Tibial artery (tissue), 4 donors: Measurements from ENCODE around the gene CABP4.

Source experiments
- DNase-seq, 2 donors: peaks; one replicate each; pipeline ENCODE4 v3.0.0-alpha.2; 2019
- H3K27ac ChIP-seq, 2 donors: fragments of 200-600 bp; sonication (generic) in 1 of 2; 1 replicate in 1 of 2; 2 replicates in 1 of 2; pipeline ENCODE4 v1.5.1; 2018 to 2019; ENCODE audit warnings: mild to moderate bottlenecking in 1 of 2
- H3K27me3 ChIP-seq, 2 donors: fragments of 200-600 bp; sonication (generic) in 1 of 2; one replicate each; pipeline versions ENCODE4 v1.5.1 to v1.6.0; 2016 to 2019
- H3K36me3 ChIP-seq, 3 donors: fragments of 200-600 bp; sonication (generic) in 2 of 3; one replicate each; pipeline ENCODE4 v1.5.1; 2016 to 2019; ENCODE audit warnings: mild to moderate bottlenecking in 2 of 3
- H3K4me1 ChIP-seq, 4 donors: fragments of 200-600 bp; sonication (generic) in 2 of 4; 1 replicate in 3 of 4; 2 replicates in 1 of 4; pipeline ENCODE4 v1.5.1; 2016 to 2019
- H3K4me3 ChIP-seq, 2 donors: fragments of 200-600 bp; sonication (generic) in 1 of 2; 1 replicate in 1 of 2; 2 replicates in 1 of 2; pipeline ENCODE4 v1.5.1; 2018 to 2019; ENCODE audit warnings: mild to moderate bottlenecking in 2 of 2
- H3K9me3 ChIP-seq, 3 donors: fragments of 200-600 bp; sonication (generic) in 1 of 3; one replicate each; pipeline ENCODE4 v1.5.1; 2016 to 2019
- CTCF ChIP-seq, 2 experiments: fragments of 200-600 bp in 1 of 2; fragments of 450-650 bp in 1 of 2; IDR thresholded peaks; one replicate each; pipeline ENCODE4 v1.5.1; 2017 to 2019; ENCODE audit warnings: antibody characterized with exemption in 2 of 2, mild to moderate bottlenecking in 1 of 2, moderate library complexity in 1 of 2
- intact Hi-C: fragments of 100-400 bp; cut with DNase I; formaldehyde crosslinking; loops from one replicate; pipeline ENCODE4 v1.15.0; 2023; ENCODE audit warnings: low total_unique reads

CABP4 gene

DNA sequence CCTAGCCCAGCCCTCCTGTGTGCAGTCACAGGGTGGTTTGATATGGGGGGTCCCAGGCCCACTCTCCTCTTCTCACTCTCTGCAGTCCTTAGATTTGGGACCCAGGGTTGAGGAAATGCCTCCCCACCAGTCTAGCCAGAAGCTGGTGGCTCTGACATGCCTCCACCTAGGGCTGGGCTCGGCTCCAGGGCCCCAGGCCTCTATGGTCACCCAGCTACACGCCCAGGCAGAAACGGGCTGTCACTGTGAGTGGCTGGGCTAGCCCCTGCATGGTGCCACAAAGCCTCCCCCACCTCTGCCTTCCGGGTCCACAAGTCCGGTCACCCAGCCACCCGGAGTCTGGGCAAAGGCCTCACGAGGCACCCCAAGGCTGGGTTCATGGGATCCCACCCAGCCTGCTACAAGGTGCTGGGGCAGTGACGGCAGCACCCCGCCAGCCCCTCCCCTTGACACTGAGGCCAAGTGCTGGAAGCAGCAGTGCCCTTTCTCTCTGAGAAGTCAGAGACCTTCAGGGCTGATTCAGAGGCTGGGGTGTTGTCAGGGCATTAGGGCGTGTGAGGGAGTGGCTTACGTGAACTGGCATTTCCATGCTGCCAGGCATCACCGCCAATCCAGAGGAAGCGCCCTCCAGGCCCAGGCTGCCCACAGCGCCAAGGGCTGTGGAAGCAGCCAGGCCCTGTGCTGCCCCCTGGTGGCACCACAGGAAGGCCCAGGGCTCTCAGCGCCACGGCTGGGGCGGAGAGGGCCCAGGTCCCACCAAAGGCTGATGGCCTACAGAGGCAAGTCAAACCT, 50.6 kb downstream of the CABP4 start:
- TF ChIP-seq CTCF (IDR thresholded peaks at IDR 0.05): peak; percentile 97 to 99
- peaks cover 0 to 49% (median 43%) of the 10 kb centered on the region in 4 donors for H3K4me1 ChIP-seq
- peaks cover 0 to 19% (median 15%) of the 10 kb centered on the region in 3 donors for H3K36me3 ChIP-seq
- peak overlapping the region; percentile 64 to 80 for H3K4me3 ChIP-seq
- DNase-seq: peak; percentile 87 to 97
- intact Hi-C loops: loop anchor here (2.0 to 5.0 kb wide), 2 partner anchors 37 to 154 kb away; partner anchors contain the start of genes POLD4 and TMEM134
- no peaks in the 10 kb centered on the region for H3K27me3 ChIP-seq
- H3K9me3 ChIP-seq: no peaks in the 10 kb centered on the region
- peak overlapping the region; percentile 92 to 99 for H3K27ac ChIP-seq

DNA sequence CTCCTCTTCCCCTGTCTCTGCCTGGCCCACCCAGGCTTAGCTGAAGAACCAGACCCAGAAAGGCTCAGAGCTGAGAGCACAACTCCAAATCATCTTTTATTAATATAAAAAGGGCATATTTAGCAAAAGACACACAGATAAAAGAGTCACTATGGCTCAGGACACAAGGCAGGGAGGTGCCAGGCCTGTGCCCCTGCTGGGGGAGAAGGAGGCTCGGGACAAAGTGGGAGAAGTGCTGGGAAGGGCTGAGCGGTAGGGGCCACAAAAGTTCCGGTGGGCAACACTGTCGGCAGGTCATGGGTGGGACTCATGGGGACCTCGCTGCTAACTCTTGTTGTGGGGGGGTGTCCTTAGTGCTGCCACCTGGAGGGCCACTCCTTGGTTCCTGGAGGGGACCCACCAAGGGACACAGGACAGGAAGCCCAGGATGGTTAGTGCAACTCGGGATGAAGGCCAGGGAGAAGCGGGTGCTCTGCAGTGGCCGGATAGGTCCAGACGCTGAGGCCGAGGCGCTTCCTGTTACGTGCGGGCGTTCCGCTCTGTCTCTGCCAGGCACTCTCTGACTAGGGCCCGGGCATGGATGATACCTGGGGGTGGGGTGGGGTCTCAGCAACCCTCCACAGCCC, 51.4 kb downstream of the CABP4 start:
- Histone ChIP-seq H3K4me1 (peaks cover 0 to 49% (median 43%) of the 10 kb centered on the region in 4 donors), H3K9me3 (no peaks in the 10 kb centered on the region), H3K27ac (peak overlapping the region; percentile 92 to 99), H3K27me3 (no peaks in the 10 kb centered on the region), H3K36me3 (peaks cover 0 to 16% (median 15%) of the 10 kb centered on the region in 3 donors), H3K4me3 (peak overlapping the region; percentile 76 to 80)
- peak in 1 of 2 donors; percentile 68 for DNase-seq
- intact Hi-C loops: loop anchor here (2.0 to 5.0 kb wide), 2 partner anchors 38 to 154 kb away; partner anchors contain the start of genes POLD4 and TMEM134
- no peak for TF ChIP-seq CTCF (IDR thresholded peaks at IDR 0.05)

- peak in 1 of 2 donors; percentile 34 for DNase-seq
- Histone ChIP-seq H3K4me3 (peak overlapping the region; percentile 76 to 80), H3K9me3 (no peaks in the 10 kb centered on the region), H3K27me3 (peaks cover 0 to 5% of the 10 kb centered on the region in 2 donors), H3K27ac (peak overlapping the region; percentile 92 to 99), H3K36me3 (peaks cover 0 to 8% (median 7%) of the 10 kb centered on the region in 3 donors), H3K4me1 (peaks cover 0 to 49% (median 43%) of the 10 kb centered on the region in 4 donors)
- intact Hi-C loops: loop anchor here (2.0 to 5.0 kb wide), 2 partner anchors 39 to 155 kb away; partner anchors contain the start of genes POLD4 and TMEM134
- TF ChIP-seq CTCF (IDR thresholded peaks at IDR 0.05): no peak
These were observed 52.2 kb downstream of the CABP4 start for GRCh38 chr11:67507242-67507863.

DNA sequence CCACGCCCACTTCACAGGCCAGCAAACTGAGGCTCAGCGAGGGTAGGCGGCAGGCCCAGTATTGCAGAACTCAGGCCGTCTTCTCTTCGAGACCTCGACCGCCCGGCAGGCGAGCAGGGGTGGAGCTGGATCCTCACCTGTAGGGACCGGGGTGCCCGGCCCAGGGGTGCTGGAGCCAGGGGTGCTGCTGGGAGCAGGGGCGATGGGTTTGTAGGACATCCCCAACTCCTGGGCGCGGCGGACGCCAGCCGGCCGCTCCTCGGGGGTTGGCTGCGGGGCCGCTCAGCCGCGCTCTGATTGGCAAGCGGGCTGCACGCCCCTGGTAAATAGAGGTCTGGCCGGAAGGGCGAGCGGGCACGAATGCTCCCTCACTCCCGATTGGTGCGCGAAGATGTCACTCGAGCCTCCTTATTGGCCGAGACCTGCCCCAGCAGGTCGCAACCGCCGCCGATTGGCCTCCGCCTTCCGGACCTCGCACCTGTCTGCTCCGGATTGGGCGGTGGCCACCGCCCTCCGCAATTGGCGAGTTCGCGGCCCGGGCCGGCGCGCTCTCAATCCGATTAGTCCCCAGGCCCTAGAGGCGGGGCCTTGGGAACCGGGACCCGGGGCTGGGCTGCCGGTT, 52.8 kb downstream of the CABP4 start, which contains the start of gene CDK2AP2:
TSS of gene CDK2AP2 (minus strand) at position 299 of the 622 bp plus-strand sequence. CDS start at position 219, 80 bp downstream.
- Histone ChIP-seq H3K27ac (peak within 1 kb of the TSS; percentile 92 to 99), H3K36me3 (peaks cover 0 to 6% (median 6%) of the 10 kb centered on the region in 3 donors), H3K27me3 (peaks cover 0 to 5% of the 10 kb centered on the region in 2 donors), H3K4me3 (peak within 1 kb of the TSS; percentile 76 to 80), H3K9me3 (no peaks in the 10 kb centered on the region), H3K4me1 (peaks cover 0 to 49% (median 43%) of the 10 kb centered on the region in 4 donors)
- TF ChIP-seq CTCF (IDR thresholded peaks at IDR 0.05): peak in 1 of 2 experiments; percentile 29
- peak; percentile 99 to 100 for DNase-seq
- intact Hi-C loops: loop anchor here (2.0 to 5.0 kb wide), 2 partner anchors 39 to 156 kb away; partner anchors contain the start of genes POLD4 and TMEM134
